Liver (tissue), 1 donor: Measurements from ENCODE around the gene NEK7.

Source experiments
- YY1 ChIP-seq: IDR thresholded peaks from 2 replicates; pipeline ENCODE4 v1.6.1; 2016; ENCODE audit warnings: antibody characterized with exemption, mild to moderate bottlenecking
- TF ChIP-seq, protein P1 (sequence below): IDR thresholded peaks from 2 replicates; pipeline ENCODE4 v1.6.1; 2016; ENCODE audit warnings: antibody characterized with exemption

DNA sequence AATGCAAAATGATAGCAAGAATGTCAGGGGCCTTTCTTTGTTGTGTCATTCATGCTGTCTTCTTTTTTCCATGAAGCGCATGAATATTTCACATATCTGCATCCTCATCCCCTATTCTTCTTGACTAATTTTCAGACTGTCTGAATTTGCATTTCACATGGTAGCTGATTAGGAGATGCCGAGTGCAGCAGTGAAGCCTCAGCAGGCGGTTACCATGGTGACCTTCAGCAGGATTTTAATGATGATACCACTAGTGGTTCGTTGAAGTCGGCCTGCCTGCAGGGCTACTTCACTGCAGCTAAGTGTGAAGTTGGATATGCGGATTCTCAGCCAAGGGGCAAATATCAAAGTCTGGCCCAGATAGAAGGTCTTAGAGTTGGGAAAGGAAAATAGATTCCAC, 141.8 kb downstream of the NEK7 start:
- no peak for TF ChIP-seq YY1
- TF ChIP-seq, protein P1, sequence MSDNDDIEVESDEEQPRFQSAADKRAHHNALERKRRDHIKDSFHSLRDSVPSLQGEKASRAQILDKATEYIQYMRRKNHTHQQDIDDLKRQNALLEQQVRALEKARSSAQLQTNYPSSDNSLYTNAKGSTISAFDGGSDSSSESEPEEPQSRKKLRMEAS = no peak
